DND-41 (cell line): ENCODE measurements around the gene DAGLA.

ENCODE experiments used
- EZH2 ChIP-seq: IDR thresholded peaks from 3 replicates; pipeline ENCODE4 v1.6.1; 2012; ENCODE audit warnings: borderline replicate concordance, low read depth, mild to moderate bottlenecking, moderate library complexity, low read length, inconsistent platforms; ENCODE audit not compliant: severe bottlenecking
- TF ChIP-seq, protein P1 (sequence below): IDR thresholded peaks from 2 replicates; pipeline ENCODE4 v1.5.1; 2012; ENCODE audit warnings: borderline replicate concordance, low read length, moderate library complexity, mild to moderate bottlenecking; ENCODE audit not compliant: poor library complexity, severe bottlenecking; ENCODE audit errors: extremely low read depth

DNA sequence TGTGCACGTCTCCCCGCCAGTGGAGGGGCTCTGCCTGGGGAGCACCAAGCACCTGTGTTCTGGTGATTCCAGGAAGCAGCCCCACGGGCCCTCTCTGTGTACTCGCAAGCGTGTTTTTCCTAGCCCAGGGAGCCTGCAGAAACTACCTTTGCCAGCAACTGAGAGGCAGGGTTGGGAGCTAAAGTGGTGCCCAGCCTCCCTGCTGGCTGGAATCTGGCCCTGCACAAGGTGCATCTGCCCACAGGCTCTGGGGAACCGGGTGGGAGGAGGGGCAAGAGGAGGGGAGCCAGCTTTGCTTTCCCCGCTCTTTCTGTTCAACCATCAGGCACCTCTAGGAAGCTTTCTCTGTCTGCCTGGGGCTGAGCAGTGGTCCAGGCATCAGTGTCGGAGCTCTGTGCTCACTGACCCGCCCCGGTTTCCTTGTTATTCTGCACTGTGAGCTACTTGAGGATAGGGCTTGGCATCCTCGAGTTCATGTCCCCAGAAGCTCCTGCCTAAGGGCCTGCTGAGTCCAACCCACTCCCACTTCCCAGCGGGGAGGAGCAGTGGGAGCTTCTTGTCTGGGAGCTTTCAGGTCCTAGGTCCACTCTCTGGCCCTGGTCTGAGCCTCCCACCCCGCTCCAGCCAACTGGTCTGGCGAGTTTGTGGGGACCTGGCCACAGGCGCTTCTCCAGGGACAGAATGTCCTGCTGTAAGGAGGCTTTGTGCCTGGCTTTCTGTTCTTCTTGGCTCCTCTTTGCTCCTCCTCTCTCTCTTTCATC is 14.9 kb downstream of the DAGLA start:
- TF ChIP-seq, protein P1, sequence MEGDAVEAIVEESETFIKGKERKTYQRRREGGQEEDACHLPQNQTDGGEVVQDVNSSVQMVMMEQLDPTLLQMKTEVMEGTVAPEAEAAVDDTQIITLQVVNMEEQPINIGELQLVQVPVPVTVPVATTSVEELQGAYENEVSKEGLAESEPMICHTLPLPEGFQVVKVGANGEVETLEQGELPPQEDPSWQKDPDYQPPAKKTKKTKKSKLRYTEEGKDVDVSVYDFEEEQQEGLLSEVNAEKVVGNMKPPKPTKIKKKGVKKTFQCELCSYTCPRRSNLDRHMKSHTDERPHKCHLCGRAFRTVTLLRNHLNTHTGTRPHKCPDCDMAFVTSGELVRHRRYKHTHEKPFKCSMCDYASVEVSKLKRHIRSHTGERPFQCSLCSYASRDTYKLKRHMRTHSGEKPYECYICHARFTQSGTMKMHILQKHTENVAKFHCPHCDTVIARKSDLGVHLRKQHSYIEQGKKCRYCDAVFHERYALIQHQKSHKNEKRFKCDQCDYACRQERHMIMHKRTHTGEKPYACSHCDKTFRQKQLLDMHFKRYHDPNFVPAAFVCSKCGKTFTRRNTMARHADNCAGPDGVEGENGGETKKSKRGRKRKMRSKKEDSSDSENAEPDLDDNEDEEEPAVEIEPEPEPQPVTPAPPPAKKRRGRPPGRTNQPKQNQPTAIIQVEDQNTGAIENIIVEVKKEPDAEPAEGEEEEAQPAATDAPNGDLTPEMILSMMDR = no peak
- TF ChIP-seq EZH2 = no peak
